C1 segment of cervical spinal cord (tissue), 14 donors: ENCODE measurements around the gene PFKFB3.
"Not testable (repeated sequence)": the region's sequence is repeated elsewhere in the genome, so short reads cannot be mapped to it uniquely, and the experiment has no call there.

Experiments used
- DNase-seq, 14 donors: peaks; one replicate each; lab custom pipeline; 2025; lab: John Stamatoyannopoulos, UW

The PFKFB3 gene

DNA sequence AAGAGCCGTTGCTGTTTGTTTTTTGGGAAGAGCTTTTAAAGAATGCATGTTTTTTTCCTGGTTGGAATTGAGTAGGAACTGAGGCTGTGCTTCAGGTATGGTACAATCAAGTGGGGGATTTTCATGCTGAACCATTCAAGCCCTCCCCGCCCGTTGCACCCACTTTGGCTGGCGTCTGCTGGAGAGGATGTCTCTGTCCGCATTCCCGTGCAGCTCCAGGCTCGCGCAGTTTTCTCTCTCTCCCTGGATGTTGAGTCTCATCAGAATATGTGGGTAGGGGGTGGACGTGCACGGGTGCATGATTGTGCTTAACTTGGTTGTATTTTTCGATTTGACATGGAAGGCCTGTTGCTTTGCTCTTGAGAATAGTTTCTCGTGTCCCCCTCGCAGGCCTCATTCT, 31.6 kb downstream of the PFKFB3 start:
- DNase-seq = no peak

DNA sequence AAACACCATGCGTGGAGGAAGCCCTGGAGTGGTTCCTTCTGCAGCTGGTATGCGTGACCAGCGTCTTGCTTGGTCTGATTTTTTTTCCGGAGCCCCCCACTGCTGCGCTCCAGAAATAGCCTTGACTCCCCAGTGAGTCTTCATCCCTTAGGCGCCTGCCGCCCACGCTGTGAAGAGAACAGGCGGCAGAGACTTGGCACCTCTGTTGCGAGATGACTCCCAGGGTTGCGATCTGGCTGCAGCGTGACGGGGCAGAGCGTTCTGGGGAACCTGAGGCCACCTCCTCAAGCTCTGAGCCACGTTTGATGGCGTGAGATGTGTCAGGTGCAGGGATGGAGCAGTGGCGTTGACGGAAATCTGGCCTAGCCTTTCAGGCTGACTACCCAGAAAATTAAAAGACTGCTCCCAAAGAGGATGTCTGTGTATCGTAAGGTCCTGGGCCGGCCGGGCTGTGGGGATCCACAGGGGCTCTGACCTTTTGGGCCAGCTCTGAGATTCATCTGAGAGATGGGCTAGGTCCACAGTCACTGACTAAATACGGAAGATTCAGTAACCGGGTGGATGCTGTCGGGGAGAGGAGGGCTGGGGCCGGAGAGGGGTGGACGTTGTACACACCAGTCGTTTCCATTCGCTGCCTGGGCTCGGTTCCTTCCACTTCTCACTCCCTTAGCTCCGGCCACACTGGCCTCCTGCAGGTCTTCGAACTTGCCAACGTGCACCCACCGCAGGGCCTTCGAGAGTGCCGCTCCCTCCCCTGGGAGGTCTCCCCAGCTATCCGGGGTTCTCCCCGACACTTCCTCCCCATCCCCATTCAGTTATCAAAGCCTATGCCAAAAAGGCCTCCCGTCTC, 33.8 kb downstream of the PFKFB3 start:
- DNase-seq = peak in 1 of 14 donors; percentile 23

DNA sequence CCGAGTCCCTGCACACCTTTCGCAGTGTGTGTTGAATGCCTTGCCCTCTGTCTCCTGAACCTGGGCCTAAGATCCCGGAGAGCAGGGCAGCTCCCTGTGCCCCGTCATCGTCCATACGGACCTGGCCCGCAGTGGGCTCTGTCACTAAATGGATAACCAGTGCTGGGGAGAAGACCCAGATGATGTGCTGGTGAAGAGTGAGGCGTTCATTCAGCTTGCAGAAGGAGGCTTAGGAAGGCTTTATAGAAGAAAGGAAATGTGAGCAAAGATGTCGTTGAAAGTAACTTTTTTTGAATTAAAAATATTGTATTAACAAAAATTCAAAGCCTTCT, 34.4 kb downstream of the PFKFB3 start:
- no peak for DNase-seq

DNA sequence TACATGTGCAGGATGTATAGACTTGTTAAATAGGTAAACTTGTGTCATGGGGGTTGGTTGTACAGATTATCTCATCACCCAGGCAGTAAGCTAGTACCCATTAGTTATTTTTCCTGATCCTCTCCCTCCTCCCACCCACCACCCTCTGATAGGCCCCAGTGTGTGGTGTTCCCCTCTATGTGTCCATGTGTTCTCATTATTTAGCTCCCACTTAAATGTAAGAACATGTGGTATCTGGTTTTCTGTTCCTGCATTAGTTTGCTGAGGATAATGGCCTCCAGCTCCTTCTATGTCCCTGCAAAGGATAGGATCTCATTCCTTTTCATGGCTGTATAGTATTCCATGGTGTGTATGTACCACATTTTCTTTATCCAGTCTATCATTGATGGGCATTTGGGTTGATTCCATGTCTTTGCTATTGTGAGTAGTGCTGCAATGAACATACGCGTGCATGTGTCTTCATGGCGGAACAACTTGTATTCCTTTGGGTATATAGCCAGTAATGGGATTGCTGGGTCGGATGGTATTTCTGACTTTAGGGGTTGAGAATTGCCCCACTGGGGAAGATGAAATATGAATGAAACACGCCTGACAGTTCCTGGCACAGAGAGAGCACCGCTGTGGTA, 36.0 kb downstream of the PFKFB3 start:
- not testable (repeated sequence) for DNase-seq

DNA sequence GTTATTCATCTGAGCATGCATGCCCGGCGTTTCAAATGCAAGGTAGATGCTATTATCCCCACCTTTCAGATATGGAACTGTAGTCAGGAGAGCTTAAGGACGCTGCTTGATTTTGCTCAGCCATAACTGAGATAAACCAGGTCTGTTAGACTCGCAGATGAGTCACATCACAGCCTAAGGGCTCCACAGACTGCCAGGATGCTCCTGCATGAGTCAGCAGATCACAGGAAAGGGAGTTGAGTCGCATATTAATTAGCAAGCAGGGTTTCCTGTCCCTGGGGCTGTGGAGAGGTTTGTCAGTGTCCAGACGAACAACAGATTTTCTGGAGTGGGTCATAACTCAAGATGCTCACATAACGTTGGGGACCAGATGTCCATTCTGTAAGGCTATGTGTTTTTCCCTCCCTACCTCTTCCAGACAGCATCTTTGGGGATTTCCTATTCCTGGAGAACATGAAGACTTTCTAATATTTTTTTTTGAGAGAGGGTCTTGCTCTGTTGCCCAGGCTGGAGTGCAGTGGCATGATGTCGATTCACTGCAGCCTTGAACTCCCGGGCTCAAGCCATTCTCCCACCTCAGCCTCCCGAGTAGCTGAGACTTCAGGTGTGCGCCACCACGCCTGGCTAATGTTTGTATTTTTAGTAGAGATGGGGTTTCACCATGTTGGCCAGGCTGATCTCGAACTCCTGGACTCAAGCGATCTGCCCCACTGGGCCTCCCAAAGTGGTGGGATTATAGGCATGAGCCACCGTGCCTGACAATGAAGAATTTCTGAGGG, 36.7 kb downstream of the PFKFB3 start:
- peak in 3 of 14 donors; percentile 9 to 71 (median 25) for DNase-seq

DNA sequence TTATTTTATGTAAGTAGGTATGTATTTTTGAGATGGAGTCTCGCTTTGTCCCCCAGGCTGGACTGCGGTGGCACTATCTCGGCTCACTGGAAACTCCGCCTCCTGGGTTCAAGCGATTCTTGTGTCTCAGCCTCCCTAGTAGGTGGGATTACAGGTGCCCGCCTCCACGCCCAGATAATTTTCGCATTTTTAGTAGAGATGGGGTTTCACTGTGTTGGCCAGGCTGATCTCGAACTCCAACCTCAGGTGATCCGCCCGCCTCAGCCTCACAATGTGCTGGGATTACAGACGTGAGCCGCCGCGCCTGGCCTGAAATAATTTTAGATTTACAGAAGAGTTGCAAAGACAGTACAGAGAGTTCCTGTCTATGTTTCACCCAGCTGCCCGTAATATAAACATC, 37.5 kb downstream of the PFKFB3 start:
- DNase-seq = no peak

DNA sequence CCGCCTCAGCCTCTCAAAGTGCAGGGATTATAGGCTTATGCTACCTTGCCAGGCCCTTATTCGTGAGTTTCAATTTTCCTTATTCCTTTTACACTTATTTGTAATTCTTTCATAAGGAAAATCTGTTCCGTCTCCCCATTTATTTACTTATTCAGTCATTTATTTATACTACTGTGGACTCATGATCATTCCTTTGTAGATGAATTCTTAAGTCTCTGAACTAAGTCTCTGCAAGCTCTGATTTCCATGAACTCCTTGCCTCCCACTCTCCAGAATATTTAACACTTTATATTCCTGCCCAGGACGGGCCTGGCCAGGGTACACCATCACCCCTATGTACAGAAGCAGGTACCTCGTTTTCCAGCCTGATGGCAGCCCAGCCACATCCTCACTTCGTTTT, 39.4 kb downstream of the PFKFB3 start:
- DNase-seq = no peak

DNA sequence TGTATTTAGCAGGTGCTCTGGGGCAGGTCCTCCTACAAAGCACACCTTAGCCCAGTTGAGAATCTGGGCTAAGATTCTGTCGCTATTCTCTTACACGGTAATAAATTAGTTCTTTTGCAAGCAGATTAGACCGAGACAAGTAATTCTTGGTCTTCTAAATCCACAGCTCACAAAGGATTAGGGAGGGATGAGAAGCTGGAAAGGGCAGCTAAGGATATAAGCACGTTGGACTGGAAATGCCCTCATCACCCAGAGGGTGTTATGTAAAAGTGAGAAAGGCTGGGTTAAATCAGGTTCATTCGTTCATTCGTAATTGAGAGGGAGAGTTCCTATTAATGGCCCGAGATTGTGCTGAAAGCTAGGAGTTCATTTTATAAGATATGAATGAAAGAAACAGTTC, 41.8 kb downstream of the PFKFB3 start:
- no peak for DNase-seq

DNA sequence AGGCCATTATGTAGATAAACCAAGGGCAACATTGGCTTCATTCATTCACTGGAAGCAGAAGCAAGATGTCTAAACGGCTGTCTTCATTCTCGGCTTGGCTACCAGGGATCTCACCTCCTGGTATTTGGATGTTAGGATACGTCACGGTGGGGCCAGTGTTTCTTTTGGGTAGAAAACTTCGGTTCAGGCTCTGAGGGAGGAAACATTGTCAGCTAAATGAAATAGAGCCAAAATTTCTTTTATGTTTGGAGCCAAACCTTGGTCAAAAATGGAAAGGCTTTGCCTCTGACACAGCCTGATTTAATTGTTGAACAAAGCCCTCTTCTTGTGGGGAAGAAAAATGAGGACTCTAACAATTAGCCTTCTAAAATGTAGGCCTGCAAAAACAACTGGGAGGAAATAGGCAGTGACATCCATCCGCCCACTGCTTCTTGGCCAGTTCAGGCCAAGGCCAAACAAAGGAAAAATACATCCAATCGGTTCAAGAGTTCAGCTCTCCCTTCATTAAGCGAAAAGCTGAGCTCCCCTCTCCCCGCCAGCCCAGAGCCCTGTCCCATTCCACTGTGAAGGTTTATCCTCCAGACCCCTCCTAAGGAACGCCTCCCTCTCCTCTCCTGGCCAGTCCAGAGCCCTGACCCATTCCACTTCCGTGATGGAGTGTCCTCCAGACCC, 44.4 kb downstream of the PFKFB3 start:
- DNase-seq = peak in 8 of 14 donors; percentile 14 to 71 (median 46)

DNA sequence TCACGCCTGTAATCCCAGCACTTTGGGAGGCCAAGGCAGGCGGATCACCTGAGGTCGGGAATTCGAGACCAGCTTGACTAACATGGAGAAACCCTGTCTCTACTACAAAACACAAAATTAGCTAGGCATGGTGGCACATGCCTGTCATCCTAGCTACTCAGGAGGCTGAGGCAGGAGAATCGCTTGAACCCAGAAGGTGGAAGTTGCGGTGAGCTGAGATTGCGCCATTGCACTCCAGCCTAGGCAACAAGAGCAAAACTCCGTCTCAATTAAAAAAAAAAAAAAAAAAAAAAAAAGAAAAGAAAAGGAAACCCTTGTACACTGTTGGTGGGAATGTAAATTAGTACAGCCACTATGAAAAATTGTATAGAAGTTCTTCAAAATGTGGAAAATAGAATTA, 46.2 kb downstream of the PFKFB3 start:
- DNase-seq = not testable (repeated sequence)

DNA sequence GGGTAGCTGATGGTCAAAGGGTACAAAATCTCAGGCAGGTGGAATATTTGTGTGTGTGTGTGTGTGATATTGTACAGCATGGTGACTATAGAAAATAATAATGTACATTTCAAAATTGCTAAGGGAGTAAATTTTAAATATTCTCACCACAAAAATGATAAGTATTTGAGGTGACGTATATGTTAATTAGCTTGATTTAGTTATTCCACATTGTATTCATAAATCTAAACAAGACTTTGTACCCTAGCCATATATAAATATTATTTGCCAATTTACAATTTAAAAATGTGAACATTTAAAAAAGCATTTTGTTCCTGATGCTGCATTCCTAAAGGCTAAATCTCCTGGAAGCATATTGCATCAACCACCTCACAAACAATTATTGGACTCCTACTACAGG, 47.0 kb downstream of the PFKFB3 start:
- DNase-seq = no peak

DNA sequence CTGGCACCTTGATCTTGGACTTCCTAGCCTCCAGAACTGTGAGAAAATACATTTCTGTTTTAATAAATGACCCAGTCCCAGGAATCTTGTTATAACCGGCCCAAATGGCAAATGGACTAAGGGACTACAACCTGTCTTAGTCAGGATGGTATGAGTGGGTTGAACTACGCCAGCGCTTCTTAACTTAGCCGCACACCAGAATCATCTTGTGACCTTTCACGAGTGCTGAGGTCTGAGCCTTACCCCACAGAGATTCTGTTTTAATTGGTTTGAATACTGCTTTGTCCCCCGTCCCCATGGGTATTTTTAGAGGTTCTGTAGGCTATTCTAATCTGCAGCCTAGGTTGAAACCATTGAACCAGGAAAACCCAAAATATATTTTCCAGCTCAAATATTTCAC, 48.0 kb downstream of the PFKFB3 start:
- DNase-seq = no peak

DNA sequence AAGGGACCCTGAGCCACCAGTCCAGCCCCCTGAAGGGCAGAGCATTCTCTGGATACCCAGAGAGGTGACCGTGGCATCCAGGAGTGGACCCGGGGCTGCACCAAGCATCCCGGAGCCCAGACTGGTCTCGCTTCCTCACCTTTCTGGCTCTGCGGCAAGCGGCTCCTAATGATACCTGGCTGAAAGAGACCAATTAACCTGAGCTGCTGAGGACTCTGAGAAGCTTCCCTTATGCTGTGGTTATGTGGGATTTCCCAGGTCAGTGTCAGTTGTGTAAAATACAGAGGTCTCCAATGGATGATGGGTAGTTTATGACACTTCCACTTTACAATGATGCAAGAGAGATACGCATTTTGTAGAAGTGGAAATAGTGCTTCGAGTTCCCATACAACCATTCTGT, 51.5 kb downstream of the PFKFB3 start:
- DNase-seq = no peak

DNA sequence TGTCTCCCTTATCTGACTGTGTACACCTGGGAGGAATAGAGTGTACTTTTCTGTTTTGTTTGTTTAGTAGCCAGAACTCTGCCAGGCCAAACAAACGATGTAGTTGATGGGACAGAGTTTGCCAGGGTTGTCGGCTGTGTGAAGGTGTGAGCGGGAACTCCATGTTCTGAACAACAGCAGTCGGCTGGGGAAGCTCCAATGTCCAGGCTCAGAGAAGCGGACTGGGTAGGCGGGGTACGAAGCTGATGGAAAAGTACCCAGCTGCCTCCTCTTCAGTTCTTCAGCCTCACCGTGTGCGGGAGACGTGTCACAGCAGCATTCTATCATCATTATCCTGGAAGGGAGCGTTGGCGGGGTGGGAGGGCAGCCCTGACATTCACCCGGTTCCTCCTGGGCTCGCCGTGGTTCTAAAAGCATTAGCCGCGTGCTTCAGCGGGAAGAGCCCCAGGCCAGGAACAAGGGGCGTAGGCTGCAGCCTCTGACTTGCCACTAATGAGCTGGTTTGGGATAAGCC, 52.9 kb downstream of the PFKFB3 start:
- DNase-seq = no peak

DNA sequence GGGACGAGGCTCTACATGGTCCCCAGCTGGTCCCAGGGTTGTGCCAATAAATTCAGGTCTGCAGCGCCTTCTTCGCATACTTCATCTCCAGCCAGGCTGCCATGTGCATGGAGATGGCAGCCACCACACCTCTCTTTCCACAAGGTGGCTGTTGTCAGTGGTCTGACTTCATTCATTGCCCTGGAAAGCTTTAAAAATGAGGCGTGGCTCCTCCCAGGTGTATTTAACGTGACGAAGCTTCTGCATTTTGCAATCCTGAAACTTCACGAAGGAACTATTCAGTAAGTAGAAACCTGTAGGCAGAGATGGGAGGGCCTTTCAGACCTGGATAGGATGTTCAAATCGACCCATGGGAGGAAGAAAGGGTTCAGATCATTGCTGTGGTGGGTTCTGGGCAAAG, 53.7 kb downstream of the PFKFB3 start:
- DNase-seq = no peak

DNA sequence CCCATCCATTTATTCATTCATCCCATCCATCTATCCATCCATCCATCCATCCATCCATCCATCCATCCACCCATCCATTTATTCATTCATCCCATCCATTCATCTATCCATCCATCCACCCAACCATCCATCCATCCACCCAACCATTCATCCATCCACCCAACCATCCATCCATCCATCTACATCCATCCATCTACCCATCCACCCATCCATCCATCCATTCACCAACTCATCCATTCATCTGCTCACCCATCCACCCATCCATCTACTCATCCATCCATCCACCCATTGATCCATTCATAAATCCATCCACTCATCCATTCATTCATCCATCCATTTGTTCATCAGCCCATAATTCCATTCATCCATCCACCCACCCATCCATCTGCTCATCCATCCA, 56.4 kb downstream of the PFKFB3 start:
- DNase-seq = no peak

DNA sequence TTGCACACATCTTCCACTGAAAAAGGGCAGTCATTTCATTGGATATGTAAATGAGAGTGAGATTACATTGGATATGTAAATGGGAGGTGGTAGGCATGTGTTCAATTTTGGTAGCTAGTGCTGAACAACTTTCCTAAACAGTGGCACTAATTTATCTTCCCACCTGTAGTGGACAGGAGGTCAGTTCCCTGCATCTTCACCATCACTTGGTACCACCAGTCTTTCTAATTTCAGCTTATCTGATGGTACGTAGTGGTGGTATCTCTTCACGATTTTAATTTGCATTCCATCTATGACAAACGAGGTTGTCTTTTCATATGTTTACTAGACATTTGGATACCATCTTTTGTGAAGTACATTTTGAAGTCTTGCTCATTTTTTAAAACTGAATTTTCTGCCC, 58.1 kb downstream of the PFKFB3 start:
- no peak for DNase-seq

DNA sequence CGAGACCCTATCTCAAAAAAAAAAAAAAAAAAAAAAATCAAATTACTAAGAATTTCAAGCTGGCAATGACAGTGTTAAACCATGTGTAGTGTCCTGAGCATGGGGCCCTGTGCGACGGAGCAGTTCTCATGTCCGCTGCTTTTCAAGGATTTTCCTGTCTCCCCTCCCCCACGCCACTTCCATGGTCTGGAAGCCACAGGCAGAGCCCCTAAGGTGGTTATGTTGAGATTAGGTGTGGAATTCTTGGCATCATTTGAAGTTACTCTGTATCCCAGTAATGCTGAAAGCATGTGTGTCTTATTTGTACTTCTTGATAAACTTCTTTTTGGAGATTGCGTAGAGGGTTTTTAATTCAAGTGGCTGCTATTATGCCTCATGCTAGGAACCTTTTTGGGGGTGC, 65.2 kb downstream of the PFKFB3 start:
- DNase-seq = no peak

DNA sequence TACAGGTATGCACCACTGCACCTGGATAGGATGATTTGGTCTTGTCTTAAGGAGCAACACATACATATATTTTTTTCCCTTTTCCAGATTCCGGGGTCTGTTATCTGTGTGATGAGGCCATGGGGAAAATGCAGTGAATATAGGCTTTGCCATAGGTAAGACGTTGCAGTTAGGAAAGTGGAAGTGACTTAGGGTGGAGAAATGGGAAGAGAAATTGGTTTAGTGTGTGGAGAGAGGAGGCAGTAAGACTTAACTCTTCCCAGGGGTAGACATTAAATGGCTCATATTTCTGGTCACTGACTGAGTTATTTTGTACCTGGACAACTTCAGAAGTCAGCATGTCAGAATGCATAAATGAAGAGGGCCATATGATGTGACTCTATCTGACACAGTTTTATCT, 66.7 kb downstream of the PFKFB3 start:
- DNase-seq = no peak

DNA sequence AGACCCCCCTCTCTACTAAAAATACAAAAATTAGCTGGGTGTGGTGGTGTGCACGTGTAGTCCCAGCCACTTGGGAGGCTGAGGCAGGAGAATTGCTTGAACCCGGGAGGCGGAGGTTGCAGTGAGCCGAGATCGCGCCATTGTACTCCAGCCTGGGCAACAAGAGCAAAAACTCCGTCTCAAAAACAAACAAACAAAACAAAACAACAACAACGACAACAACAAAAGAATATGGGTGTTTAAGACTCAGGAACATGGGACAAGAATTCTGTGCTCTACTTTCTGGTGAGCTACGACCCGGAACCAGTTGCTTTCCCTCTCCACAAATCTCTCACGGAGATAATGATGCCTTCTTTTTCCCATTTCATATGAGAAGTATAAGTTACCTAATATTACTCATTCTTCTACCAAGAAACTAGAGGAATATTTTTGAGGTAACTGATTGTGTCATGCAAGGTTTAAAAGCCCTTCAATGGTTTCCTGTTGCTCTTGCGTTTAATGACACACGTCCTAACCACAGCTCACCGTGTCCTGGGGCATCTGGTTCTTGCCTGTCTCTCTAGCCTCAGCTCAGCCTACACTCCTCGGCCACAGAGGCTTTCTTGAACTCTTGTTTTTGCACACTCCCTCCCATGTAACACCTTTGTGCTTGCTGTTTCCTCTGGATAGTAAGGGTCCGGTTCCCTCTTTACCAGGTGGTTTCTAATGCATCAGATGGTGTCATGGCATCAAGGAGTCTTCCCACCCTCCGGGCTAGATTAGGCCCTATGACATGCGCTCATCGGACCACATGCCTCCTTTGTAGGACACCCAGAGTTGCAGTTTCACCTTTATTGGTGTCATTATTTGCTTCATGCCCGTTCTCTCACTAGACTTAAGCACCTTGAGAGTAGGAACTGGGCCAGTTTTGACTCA, 67.5 kb downstream of the PFKFB3 start:
- no peak for DNase-seq

DNA sequence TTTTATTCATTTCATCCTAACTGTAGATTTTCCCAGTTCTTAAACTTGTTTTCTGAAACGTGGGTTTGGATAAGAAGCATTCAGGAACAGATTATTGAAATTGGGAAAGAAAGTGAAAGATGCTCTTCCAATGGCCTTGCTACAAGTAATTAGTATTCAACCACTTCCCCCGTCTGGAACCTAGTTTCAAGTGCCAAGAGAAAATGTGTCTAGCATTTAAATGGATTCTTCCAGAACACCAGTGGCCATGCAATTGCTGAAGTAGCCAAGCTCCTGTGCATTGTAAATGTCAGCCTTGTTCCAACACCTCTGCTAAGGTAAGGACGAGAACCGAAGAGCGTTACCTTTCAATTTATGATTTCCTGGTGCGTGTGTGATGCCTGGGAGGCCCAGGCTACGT, 68.2 kb downstream of the PFKFB3 start:
- DNase-seq = peak in 5 of 14 donors; percentile 10 to 39 (median 30)
